HepG2 (cell line): ENCODE data around the gene AMER3. TPM values are rescaled to one million over a fixed set of nuclear protein-coding genes. Genes with fewer than 3 reads are reported as not detected.

Experiments used
- ATAC-seq: fragments of 200-7000 bp; cut with Tn5 transposase; 3 replicates; pipeline ENCODE4 v1.9.1; 2020; ENCODE audit warnings: mild to moderate bottlenecking, moderate library complexity
- BruUV-seq: library from RNA; stranded (reverse); fragments of 400-500 nt; replicated peaks from 2 replicates; lab custom pipeline; 2021; lab: Mats Ljungman, UMichigan
- CTCF ChIA-PET: fragments of 300-600 bp; formaldehyde crosslinking; extraction: SDS; loops from one replicate; lab custom pipeline; 2021; ENCODE audit warnings: low total read pairs, inconsistent platforms, low intra/inter-chr PET ratio; lab: Yijun Ruan, JAX
- POLR2A ChIA-PET: fragments of 350-600 bp; sonication (Branson Sonifier 250); formaldehyde crosslinking; loops from one replicate; lab custom pipeline; 2020; ENCODE audit warnings: antibody characterized with exemption, inconsistent platforms; lab: Yijun Ruan, JAX
- DNase-seq: peaks from one replicate; pipeline ENCODE4 v3.0.0-alpha.2; 2015; ENCODE audit warnings: low spot score
- FAIRE-seq: peaks from 3 replicates; lab custom pipeline; 2011; peaks lifted over from hg19 to GRCh38; lab: Jason Lieb, UNC
- H2AFZ ChIP-seq: one replicate; pipeline ENCODE4 v1.6.1; 2011; ENCODE audit warnings: low read length, inconsistent platforms
- H3K27ac ChIP-seq: fragments of 300-600 bp; 3 replicates; pipeline ENCODE4 v1.8.0; 2011; ENCODE audit warnings: mixed run types, mild to moderate bottlenecking, mixed read lengths, low read length, inconsistent platforms; ENCODE audit not compliant: insufficient read depth; ENCODE audit errors: extremely low read length
- H3K27me3 ChIP-seq, 2 experiments: fragments of 200-600 bp in 1 of 2; 2 replicates in 1 of 2; 3 replicates in 1 of 2; pipeline versions ENCODE4 v1.6.0 to v1.8.0; 2011; ENCODE audit warnings: low read length in 2 of 2, mild to moderate bottlenecking in 2 of 2, moderate library complexity in 2 of 2, inconsistent platforms in 1 of 2; ENCODE audit not compliant: insufficient read depth in 2 of 2, control insufficient read depth in 1 of 2
- H3K36me3 ChIP-seq, 2 experiments: fragments of 200-600 bp in 1 of 2; replicated peaks in 1 of 2; 2 replicates in 1 of 2; 3 replicates in 1 of 2; pipeline versions ENCODE4 v1.5.1 to v1.8.0; 2011; ENCODE audit warnings: low read length in 2 of 2, inconsistent platforms in 1 of 2; ENCODE audit not compliant: insufficient read depth in 2 of 2, control insufficient read depth in 1 of 2
- H3K4me1 ChIP-seq: 2 replicates; pipeline ENCODE4 v1.5.1; 2012; ENCODE audit warnings: low read length, inconsistent platforms; ENCODE audit not compliant: insufficient read depth
- H3K4me2 ChIP-seq: 2 replicates; pipeline ENCODE4 v1.6.0; 2011; ENCODE audit warnings: low read depth, low read length, inconsistent platforms
- H3K4me3 ChIP-seq, 3 experiments: fragments of 200-600 bp in 1 of 3; sonication (generic), shearing (Covaris generic) in 1 of 3; replicated peaks in 1 of 3; 2 replicates each; pipeline ENCODE4 v1.5.1; 2011 to 2016; ENCODE audit warnings: low read length in 3 of 3, inconsistent platforms in 2 of 3, low read depth in 2 of 3, mild to moderate bottlenecking in 2 of 3, control low read depth in 1 of 3, mixed read lengths in 1 of 3; ENCODE audit not compliant: insufficient read depth in 1 of 3
- H3K79me2 ChIP-seq: one replicate; pipeline ENCODE4 v1.6.1; 2011; ENCODE audit warnings: low read length, inconsistent platforms; ENCODE audit not compliant: insufficient read depth
- H3K9ac ChIP-seq: 2 replicates; pipeline ENCODE4 v1.6.0; 2011; ENCODE audit warnings: mild to moderate bottlenecking, low read depth, low read length, inconsistent platforms; ENCODE audit not compliant: insufficient read depth
- H3K9me3 ChIP-seq: 2 replicates; pipeline ENCODE4 v1.5.1; 2012; ENCODE audit warnings: mild to moderate bottlenecking, low read length
- H4K20me1 ChIP-seq: 2 replicates; pipeline ENCODE4 v1.6.0; 2011; ENCODE audit warnings: inconsistent platforms, mild to moderate bottlenecking, low read length, moderate library complexity; ENCODE audit not compliant: insufficient read depth
- NCOR1 ChIP-seq: fragments of 200-600 bp; sonication (generic); IDR thresholded peaks from 2 replicates; pipeline ENCODE4 v1.7.0; 2017; ENCODE audit warnings: antibody characterized with exemption, low read length, borderline replicate concordance
- TBP ChIP-seq: sonication (generic); formaldehyde crosslinking; IDR thresholded peaks from 2 replicates; pipeline ENCODE4 v1.5.0; 2020; ENCODE audit warnings: missing genetic modification reagents
- ZC3H4 ChIP-seq: sonication (generic); formaldehyde crosslinking; IDR thresholded peaks from 2 replicates; pipeline ENCODE4 v1.4.0; 2020; ENCODE audit warnings: missing genetic modification reagents, borderline replicate concordance
- ZFP90 ChIP-seq: sonication (generic); formaldehyde crosslinking; IDR thresholded peaks from 2 replicates; pipeline ENCODE4 v1.8.0; 2022; ENCODE audit warnings: missing genetic modification reagents, mild to moderate bottlenecking, inconsistent platforms, borderline replicate concordance
- ZNF562 ChIP-seq: sonication (generic); formaldehyde crosslinking; IDR thresholded peaks from 2 replicates; pipeline ENCODE4 v1.8.0; 2022; ENCODE audit warnings: missing genetic modification reagents, borderline replicate concordance
- ZNF660 ChIP-seq: sonication (generic); formaldehyde crosslinking; IDR thresholded peaks from 2 replicates; pipeline ENCODE4 v1.5.1; 2020; ENCODE audit warnings: mild to moderate bottlenecking, low read depth, missing genetic modification reagents, borderline replicate concordance
- ZNF839 ChIP-seq: sonication (generic); formaldehyde crosslinking; IDR thresholded peaks from 2 replicates; pipeline ENCODE4 v1.4.0; 2020; ENCODE audit warnings: missing genetic modification reagents, mild to moderate bottlenecking, borderline replicate concordance
- WGBS: methylation state at CpG from one replicate; pipeline ENCODE4 v1.1.6; 2017; ENCODE audit warnings: low lambda C conversion rate; 5-methylcytosine and 5-hydroxymethylcytosine counted together
- in situ Hi-C: cut with HindIII; loops from 2 replicates; pipeline ENCODE4 v1.10.0; 2017; ENCODE audit warnings: low pct_unique_long_range_greater_than_20kb; ENCODE audit not compliant: extremely low pct_ligation_motif_present
- intact Hi-C: fragments of 100-400 bp; cut with micrococcal nuclease; formaldehyde crosslinking; loops from one replicate; pipeline ENCODE4 v1.10.0; 2022; ENCODE audit not compliant: unreplicated experiment
- polyA plus RNA-seq, 8 experiments: library from polyadenylated mRNA; depleted of rRNA in 3 of 8; stranded (reverse) in 7 of 8; unstranded in 1 of 8; fragments of >200 nt; fragmentation: Illumina TruSeq in 4 of 8; extraction: Trizol in 4 of 8; gene quantifications; 2 replicates each; pipeline versions ENCODE4 v1.2.1 to v1.2.3, GENCODE V29; 2011 to 2016; ENCODE audit warnings: low read depth in 4 of 8, missing spikeins in 1 of 8, mixed read lengths in 1 of 8; ENCODE audit not compliant: insufficient read depth in 1 of 8
- total RNA-seq, 5 experiments: library from RNA; depleted of rRNA; stranded (reverse); fragments of >200 nt; fragmentation: Illumina TruSeq; extraction: Trizol; gene quantifications; 2 replicates each; pipeline ENCODE4 v1.2.3, GENCODE V29; 2016; ENCODE audit warnings: low read depth in 1 of 5
- TF ChIP-seq, protein P1 (sequence below): sonication (generic); formaldehyde crosslinking; IDR thresholded peaks from 2 replicates; pipeline ENCODE4 v1.8.1; 2023; ENCODE audit warnings: mild to moderate bottlenecking, missing genetic modification reagents
- TF ChIP-seq, protein P2 (sequence below): IDR thresholded peaks from 2 replicates; pipeline ENCODE4 v1.6.1; 2016

AMER3 gene
- total and polyA plus RNA-seq, 2 of the 13 experiments (the other 11 are each of a cell fraction or from before 2014, with no cell fraction given) = not detected

DNA sequence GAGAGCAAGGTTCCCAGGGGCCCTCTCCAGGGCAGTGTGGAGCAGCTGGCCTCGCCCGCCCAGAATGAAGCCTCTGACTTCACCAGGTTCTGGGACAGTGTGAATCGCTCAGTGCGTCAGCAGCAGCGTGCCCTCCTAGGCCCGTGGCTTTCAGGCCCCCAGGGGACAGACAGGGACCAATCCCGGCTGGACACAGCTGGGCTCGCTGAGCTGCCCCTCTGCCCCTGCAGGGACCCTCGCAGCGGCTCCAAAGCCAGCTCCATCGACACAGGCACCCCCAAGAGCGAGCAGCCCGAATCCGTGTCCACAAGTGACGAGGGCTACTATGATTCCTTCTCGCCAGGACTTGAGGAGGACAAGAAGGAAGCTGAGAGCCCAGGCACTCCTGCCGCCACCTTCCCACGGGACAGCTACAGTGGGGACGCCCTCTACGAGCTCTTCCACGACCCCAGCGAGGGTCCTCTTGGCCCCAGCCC lies 7.6 kb downstream of the AMER3 start:
- POLR2A ChIA-PET = no interaction called here
- no TSS peak for BruUV-seq
- H3K27me3 ChIP-seq = peaks cover 4 to 36% of the 10 kb centered on the region in 2 experiments; a peak in 3 of 5 replicates
- no peak overlapping the region for H3K4me3 ChIP-seq
- in situ Hi-C loops = no loop called here
- no peak overlapping the region for H3K27ac ChIP-seq
- WGBS = 0% methylated on average over 1 of the region's 22 CpGs
- no peak overlapping the region for H3K4me2 ChIP-seq
- no peaks in the 10 kb centered on the region for H4K20me1 ChIP-seq
- no peaks in the 10 kb centered on the region for H3K9me3 ChIP-seq
- H3K79me2 ChIP-seq = no peaks in the 10 kb centered on the region
- CTCF ChIA-PET = no interaction called here
- H3K9ac ChIP-seq = no peak overlapping the region
- TF ChIP-seq, protein P1, sequence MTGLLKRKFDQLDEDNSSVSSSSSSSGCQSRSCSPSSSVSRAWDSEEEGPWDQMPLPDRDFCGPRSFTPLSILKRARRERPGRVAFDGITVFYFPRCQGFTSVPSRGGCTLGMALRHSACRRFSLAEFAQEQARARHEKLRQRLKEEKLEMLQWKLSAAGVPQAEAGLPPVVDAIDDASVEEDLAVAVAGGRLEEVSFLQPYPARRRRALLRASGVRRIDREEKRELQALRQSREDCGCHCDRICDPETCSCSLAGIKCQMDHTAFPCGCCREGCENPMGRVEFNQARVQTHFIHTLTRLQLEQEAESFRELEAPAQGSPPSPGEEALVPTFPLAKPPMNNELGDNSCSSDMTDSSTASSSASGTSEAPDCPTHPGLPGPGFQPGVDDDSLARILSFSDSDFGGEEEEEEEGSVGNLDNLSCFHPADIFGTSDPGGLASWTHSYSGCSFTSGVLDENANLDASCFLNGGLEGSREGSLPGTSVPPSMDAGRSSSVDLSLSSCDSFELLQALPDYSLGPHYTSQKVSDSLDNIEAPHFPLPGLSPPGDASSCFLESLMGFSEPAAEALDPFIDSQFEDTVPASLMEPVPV (CRISPR knock-in tag) = no peak
- no peak for TF ChIP-seq ZNF839 (CRISPR knock-in tag)
- DNase-seq (no peak), FAIRE-seq (no peak), ATAC-seq (no peak; the same call in 2 of the 3 replicates)
- no peaks in the 10 kb centered on the region for H3K4me1 ChIP-seq
- intact Hi-C loops = no loop called here
- no peaks in the 10 kb centered on the region for H3K36me3 ChIP-seq
- H2AFZ ChIP-seq = no peak overlapping the region

DNA sequence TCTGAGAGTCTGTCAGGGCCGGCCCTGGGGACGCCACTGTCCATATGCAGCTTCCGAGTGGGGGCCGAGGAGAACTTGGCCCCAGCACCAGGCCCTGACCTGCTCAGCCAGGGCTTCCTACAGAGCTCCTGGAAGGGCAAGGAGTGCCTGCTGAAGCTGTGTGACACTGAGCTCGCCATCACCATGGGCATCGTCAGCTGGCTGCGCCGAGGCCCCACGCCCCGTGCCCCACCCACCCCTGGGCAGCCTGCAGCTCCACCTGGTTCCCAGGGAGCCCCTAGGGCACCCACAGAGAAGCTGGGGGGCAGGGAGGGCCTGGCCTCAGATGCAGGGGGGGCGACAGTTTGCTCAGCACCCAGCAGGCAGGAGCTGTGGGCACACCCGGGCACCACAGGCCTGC lies 8.1 kb downstream of the AMER3 start:
- H3K4me3 ChIP-seq = no peak overlapping the region
- 25% methylated on average over 2 of the region's 12 CpGs for WGBS
- TF ChIP-seq ZNF562 (CRISPR knock-in tag) (no peak), ZC3H4 (no peak), ZNF660 (CRISPR knock-in tag) (no peak), ZFP90 (CRISPR knock-in tag) (no peak), NCOR1 (no peak), TBP (no peak)
- TF ChIP-seq, protein P2, sequence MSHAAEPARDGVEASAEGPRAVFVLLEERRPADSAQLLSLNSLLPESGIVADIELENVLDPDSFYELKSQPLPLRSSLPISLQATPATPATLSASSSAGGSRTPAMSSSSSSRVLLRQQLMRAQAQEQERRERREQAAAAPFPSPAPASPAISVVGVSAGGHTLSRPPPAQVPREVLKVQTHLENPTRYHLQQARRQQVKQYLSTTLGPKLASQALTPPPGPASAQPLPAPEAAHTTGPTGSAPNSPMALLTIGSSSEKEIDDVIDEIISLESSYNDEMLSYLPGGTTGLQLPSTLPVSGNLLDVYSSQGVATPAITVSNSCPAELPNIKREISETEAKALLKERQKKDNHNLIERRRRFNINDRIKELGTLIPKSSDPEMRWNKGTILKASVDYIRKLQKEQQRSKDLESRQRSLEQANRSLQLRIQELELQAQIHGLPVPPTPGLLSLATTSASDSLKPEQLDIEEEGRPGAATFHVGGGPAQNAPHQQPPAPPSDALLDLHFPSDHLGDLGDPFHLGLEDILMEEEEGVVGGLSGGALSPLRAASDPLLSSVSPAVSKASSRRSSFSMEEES (CRISPR knock-in tag) = no peak
- TF ChIP-seq, all 625 proteins: peak for 0
- DNase-seq (no peak), ATAC-seq (no peak), FAIRE-seq (no peak)
- ChIA-PET POLR2A (no interaction called here), CTCF (no interaction called here)
- no peak overlapping the region for H3K9ac ChIP-seq
- H3K79me2 ChIP-seq = no peaks in the 10 kb centered on the region
- no peaks in the 10 kb centered on the region for H3K36me3 ChIP-seq
- peaks cover 4 to 36% of the 10 kb centered on the region in 2 experiments; a peak in 3 of 5 replicates for H3K27me3 ChIP-seq
- intact Hi-C loops (no loop called here), in situ Hi-C loops (no loop called here)
- no peak overlapping the region for H2AFZ ChIP-seq
- BruUV-seq = no TSS peak
- H4K20me1 ChIP-seq = no peaks in the 10 kb centered on the region
- H3K4me2 ChIP-seq = no peak overlapping the region
- H3K9me3 ChIP-seq = no peaks in the 10 kb centered on the region
- no peaks in the 10 kb centered on the region for H3K4me1 ChIP-seq
- H3K27ac ChIP-seq = no peak overlapping the region
